Activated CD4-positive, alpha-beta T cell treated with anti-CD3 and anti-CD28 coated beads, Interleukin-2, amount 50 U/mL, for 1 hour (primary cell): ENCODE data around the gene BATF3.
A peak's percentile ranks its signal among the peaks of the same experiment; 100 is the strongest.
"Not testable (repeated sequence)": the region's sequence is repeated elsewhere in the genome, so short reads cannot be mapped to it uniquely, and the experiment has no call there.

Experiments used
- DNase-seq: peaks from one replicate; pipeline ENCODE4 v3.0.0-alpha.2; 2020

BATF3 gene

DNA sequence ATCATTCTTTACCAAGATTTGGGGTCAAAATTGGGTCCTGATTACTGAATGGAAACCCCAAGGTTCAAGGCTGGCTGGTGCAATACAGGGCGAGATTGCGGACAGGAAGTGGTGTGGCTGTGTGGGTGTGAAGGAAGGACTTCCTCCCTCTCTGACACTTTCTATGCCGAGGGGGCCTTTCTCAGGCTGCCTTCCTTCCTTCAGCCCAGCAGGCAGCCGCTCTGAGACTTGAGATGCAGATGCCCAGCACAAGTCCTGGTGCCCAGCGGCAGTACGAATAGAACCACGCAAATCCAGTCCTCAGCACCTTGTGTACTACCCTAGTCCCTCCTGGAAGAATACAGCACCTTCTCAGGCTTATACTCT, 16.3 kb downstream of the BATF3 start:
- DNase-seq, result no peak

DNA sequence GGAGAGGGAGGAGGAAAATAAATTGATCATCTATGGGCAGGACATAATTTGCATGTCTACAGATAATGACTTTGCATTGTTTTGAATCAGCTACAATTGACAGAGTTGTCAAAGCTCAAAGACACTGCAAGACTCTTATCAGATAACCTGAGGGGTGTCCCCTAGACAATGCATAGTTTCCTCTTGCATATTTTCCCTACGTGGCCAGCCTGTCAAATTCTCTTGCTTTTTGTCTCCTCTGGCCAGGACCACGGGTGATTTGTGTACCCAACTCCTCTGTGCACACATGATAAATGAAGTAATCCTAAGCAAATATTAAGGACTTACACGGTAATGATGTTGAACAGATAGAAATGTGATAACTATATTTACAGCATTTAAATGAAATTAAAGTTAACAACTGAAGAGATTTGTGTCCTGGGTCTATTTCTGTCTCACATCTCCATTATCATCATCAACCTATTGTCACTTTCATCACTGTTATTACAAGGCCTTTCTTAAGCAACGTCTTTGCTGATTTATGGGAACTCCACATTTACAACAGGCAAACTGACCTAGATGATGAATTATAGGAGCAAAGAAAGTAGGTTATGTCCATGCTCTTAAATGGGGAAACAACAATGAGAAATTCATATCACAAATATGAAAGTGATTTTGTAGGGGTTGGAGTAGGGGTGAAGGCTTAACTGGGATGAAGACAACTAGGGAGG, 18.8 kb downstream of the BATF3 start:
- no peak for DNase-seq

DNA sequence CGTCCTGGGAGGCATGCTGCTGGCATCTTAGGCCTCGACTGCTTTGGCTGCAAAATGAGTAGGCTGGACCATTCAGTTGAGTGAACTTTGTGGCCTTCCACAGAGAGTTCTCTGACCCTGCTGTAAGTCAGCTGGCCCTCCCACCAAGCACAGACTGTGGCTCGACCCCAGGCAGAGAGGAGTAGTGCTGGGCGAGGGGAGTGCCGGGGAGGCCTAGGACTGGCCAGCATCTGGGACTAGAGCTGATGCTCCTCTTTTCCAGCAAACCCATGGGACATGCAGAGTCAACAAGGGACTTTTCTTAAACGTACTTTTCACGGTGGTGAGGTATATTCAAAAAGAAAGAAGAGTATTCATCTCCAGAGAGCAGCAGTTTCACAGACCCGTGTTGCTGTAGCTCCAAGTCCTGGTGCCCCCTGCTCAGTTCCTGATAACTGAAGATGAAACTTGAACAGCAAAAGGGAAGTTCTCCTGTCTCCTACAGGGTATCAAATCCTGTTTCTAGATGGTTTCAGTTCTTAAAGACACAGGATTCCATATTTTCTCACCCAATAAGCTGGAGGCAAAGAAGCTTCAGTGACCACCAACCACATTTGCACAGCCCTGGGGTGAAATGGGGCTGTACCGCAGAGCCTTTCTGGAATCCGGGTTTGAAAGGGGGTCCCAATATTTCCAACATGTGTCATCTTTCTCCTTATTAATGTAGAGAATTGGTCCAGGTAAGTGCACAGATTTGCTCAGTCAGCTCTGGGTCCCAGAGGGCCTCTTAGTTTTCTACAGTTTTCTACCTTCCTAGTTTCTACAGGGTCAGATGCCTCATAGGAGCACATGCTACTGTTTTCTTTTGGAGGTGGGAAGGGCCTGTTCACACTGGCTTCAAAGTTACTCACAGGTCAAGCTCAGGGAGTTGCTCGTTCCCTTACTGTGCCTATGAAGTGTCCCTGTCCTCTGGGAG, 20.9 kb downstream of the BATF3 start:
- no peak for DNase-seq

DNA sequence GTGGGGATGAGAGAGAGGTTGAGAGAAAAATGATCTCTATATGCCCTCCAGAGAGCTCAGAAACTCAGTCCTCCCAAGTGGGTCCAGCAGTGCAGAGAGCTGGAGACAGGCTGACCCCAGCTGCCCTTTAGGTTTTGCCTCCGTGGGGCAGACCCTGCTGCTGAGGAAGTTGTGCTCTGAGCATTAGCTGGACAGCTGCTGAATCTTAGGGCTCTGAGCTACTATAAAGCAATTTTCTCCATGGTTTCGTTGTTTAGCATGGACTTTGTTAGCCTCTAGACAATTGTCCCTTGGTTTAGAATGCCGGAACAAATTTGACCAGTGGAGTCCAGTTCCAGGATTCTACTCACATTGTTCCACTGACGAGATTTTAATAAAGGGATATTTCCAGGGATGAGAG, 22.1 kb downstream of the BATF3 start:
- DNase-seq, result no peak

DNA sequence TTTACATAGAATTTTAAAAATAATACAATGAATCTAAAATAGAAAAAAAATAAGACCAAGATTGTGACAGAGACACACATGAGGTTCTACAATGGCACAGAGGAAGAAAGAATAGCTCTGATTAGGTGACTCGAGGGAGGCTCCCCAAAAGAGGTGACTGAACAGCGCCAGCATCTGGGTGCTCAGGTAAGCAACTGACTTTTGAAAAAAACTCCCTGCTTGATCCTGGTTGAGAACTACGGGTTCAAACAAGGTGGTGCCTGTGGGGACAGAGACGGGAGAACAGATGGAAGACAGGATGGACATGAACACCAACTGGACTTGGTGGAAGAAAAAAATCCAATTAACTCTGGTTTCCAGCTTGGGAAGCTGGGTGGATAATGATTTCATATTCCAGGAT, 22.5 kb downstream of the BATF3 start:
- DNase-seq, result no peak

DNA sequence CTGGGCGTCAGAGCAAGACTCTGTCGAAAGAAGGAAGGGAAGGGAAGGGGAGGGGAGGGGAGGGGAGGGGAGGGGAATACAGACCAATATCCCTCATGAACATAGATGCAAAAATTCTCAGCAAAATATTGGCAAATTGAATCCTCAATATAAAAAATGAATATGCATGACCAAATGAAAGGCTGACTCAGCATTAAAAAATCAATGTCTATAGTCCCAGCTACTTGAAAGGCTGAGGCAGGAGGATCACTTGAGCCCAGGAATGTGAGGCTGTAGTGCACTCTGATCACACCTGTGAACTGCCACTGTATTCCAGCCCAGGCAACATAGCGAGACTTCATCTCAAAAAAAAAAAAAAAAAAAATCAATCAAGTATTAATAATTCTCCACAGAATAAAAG, 24.0 kb downstream of the BATF3 start:
- DNase-seq, result no peak

DNA sequence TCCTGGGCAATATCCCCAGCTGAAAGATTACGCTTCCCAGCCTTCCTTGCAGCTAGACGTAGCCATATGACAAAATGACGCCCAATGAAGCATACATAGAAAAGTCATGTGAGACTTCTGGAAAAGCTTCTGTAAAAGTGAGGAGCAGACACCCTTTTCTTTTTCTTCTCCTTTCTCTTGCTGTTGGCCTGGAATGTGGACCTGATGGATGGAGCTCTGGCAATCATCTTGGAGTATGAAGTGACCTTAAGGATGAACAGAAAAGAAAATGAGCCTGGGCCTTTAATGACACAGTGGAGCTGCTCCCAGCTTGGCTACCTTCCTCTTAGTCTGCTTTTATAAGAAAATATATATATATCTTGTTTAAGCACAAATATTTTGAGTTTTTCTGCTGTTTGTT, 24.8 kb downstream of the BATF3 start:
- no peak for DNase-seq

DNA sequence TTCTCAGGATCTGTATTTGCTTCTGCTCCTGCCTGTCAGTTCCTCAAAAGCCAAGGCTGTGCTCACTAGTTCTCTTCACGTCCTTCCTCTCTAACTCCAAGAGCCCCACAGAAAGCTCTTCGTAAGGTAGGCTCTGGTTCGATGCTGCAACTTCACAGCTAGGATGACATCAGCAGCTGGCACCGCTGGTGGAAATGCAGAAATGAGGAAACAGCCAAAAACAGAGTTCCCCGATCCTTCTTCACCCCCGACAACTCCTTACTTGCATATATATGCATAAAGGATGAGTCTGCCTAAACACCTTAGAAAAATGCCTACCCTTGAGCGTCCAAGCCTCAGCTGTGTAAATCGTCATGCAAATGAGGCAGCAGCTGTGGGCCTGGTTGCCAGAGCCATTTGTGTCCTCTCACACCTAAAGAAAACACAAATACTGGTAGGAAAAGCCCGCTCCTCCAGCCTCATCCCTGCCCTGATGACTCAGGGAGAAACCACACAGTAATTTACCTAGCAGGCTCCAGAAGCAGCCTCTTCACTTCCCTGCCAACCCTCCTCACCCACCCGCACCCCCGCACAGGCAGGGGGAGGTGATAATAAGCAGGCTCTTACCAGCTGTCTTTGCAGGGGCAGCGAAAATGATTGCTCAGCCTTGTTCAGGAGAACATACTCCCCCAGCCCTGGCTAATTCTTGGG, 28.2 kb downstream of the BATF3 start:
- DNase-seq, result no peak

DNA sequence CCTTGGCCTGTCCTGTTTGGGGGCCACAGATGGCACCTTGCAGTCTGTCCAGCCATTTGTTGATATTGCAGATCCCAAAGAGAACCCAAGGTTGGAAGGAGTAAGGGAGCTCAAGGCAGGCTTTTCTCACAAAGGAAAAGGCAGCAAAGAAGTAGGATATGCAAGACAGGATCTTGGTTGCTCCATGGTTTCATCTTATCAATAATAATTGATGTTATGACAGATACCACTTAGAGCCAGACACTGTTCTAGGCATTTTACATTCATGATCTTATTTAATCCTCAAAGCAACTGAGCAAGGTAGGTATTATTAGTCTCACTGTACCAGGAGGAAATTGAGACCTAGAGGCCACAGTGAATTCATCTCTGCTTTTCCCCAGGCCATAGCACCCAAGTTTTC, 28.8 kb downstream of the BATF3 start:
- DNase-seq, result no peak

DNA sequence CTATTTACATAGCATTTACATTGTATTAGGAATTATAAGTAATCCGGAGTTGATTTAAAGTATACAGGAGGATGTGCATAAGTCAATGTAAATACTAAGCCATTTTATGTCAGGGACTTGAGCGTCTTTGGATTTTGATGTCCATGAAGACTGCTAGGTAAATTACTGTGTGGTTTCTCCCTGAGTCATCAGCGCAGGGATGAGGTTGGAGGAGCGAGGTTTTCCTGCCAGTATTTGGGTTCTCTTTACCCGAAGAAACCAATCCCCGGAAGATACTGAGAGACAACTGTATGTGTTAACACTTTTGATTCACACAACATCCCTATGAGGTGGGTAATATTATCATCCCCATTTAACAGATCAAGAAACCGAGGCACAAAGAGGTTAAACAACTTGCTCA, 29.3 kb downstream of the BATF3 start:
- DNase-seq, result no peak

DNA sequence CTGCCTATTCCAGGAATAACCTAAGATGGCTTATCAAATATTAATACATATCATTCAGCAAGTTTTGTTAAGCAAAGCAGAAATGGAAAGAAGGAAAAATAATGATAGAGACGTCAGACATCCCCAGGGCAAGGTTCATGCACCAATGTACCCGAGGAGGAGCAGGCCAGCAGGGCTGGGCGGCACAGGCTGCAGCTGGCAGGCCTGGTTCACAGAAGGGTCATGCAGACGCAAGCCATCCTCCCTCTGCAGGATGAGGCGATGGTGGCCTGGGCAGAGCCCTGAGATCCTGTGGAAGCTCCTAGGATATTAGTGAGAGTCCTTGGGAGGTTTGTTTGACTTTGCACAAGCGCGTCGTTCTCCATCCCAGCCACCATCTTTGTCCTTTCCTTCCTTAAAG, 30.0 kb downstream of the BATF3 start:
- no peak for DNase-seq

DNA sequence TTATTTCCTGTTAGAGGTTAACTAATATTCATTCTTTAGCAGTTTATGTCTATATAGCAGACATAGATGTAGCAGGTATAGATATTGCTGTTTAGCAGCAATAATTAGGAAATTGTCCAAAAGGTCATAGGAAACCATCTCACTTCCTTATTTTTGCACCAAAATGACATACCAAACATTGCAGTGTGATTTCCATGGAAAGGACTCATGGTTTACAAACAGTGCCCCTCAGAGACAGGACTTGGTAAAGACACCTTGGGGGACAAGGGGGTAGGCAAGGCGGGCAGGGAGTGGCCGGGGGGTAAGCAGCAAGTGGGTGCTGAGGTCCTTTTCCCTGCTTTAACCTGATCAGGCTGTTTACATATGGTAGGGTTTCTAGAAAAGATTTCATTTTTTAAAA, 30.5 kb downstream of the BATF3 start:
- no peak for DNase-seq

DNA sequence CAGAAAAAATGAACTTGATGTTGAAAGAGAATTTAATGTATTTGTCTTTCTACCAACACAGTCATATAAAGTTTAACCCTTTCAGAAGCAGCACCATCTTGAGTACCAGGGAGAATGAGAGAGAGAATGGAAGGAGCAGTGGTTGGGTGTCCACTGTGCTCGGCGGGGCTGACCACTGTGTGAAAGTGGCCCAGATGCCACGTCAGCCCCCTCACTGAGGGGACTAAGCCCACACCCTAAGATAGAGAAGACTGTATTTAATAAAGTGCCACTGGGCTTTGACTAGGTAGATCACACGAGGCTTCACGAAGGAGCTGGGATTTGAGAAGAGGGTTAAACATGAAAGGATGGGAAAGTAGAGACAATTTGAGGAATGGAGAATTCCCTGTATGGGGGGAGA, 31.2 kb downstream of the BATF3 start:
- no peak for DNase-seq

DNA sequence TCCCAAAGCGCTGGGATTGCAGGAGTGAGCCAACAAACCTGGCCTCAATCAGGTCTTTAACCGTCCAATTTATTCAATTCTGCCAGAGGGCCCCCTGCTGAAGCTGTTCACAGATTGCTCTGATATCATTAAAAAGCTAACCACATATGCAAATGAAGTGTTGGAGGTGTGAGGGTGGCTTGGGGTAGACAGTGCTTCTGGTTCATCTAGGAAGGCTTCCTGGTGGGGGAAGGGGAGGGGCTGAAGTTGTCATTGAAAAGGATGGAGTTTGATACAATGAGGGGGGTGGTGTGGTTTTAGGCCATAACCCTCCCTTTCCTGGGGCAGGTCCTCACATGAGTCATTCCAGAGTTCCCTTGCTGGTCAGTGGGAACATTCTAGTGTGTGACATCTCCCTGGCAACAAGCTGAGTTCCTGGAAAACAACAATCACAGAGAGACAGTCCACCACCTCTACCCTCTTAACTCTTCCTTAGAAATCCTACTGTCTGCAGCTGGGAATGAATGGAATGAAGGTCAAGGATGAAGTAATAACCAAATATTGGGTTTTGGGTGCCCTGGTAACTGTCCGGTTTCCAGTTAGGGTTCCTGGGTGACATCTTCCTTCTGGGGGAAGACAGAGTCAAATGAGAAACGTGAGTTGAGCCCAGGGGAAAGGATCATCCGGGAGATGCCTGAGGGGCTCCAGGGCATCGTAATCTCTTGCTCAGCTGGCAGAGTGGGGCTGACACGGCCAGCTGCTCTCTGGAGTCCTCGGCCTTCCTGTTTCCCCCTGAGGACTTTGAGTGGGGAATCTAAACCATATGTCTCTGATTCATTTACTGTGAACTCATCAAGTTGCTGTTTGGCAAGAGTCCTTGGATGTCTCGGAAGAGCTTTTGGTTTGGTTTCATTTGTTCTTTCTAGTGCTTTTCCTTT, 32.2 kb downstream of the BATF3 start:
- no peak for DNase-seq

DNA sequence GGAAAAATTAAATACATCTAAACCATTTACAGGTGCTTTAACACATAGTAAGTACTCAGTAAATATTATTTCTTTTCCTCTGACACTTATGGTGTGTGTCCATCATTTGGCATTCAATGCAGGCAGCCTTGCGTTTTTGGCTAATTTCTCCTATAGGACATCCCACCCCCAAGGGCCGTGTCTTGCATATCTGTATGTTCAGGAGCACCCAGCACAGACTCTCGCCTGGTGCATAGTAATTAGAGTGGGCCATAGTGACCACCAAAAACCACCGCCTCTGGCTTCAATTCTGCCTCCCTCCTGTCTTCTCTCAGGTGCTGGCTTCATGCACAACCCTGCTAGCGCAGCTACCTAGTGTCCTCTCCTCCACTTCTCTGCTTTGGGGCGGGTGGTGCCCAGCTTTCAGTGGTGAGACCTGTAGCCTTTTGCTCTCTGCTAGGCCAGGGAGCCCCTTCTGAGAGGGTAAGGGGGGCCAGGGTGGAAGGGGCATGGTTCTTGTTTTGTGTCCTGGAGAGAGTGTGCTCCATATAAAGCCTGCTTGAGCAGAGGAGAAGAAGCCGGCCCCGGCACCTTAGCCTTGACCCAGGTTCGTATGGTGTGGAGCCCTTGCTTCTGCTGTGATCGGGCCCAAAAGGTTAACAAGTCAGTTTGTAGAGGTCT, 33.4 kb downstream of the BATF3 start:
- DNase-seq, result no peak

DNA sequence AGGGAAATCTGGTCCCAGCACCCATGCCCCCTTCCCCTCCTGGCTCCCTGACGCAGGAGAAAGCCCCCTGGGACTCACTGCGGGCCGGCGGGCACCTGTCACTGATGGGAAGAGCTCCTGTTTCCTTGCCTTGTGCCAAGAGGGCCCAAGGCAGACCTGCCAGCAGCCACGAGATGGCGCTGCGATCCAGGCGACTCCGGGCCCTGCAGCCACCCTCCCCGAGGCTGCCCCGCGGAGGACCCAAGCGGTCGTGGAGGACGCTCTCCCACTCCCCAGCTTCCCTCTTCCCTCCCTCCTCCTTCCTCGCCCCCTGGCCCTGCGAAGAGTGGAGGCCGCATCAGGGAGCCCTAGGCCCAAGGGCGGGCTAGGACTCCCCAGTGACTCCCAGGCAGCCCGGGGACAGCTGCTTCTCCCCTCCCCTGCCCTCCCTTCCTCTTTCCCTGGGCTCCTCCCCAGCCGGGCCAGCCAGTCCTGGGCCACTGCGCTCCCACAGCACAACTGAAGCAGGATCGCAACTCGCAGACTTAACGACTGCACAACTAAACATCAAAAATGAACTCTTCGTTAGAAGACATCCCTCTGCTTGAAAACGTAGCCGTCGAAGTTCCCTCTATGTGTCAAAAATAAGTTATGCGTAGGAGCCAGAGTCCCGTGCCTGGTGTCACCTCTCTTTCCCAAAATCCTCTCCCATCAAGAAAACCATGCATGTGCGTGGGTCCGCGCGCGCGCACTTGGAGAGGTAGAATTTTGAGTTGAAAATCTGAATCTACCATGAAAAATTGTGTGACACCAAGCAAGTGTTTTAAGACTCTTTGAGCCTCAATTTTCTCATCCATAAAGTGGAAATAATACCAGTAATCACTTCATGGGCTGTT, 34.2 kb downstream of the BATF3 start:
- peak; percentile 77 for DNase-seq

DNA sequence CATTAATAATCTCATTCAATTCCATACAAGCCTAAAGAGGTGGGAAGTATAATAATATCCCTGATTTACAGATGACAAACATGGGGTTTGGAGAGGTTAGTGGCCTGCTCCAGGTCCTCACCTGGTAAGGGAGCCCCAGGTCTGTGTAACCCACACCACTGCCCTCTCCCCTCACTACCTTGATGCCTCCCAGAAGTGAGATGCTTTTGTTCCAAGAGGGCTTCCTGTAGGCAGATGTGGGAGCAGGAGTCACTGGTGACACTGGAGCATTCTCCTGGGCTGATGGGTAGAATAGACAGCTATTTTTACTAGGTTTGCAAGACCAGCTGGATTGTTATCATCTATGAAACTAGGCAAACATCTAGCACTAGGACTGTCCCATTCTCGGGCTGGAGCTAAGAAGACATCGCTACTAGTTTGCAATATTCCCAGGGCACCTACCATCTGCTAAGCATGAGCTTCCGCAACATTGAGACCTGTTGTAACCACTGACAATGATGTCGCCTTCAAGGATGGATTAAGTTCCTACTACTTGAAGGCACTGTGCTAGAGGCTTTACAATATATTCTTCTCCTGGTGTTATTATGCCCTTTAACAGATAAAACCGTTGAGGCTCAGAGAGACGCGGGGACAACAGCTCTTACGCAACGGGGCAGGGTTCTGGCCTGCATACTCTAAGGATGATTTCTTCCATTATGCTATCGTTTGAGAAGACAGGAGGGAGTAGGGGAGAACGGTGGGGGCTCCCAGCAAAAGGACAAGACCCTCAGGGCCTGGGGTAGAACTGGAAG, 35.0 kb downstream of the BATF3 start:
- no peak for DNase-seq

DNA sequence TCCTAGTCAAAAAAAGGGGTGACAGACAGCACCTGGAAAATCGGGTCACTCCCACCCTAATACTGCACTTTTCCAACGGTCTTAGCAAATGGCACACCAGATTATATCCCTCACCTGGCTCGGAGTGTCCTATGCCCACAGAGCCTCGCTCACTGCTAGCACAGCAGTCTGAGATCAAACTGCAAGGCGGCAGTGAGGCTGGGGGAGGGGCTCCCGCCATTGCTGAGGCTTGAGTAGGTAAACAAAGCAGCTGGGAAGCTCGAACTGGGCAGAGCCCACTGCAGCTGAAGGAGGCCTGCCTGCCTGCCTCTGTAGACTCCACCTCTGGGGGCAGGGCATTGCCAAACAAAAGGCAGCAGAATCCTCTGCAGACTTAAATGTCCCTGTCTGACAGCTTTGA, 41.4 kb downstream of the BATF3 start:
- DNase-seq, result not testable (repeated sequence)

DNA sequence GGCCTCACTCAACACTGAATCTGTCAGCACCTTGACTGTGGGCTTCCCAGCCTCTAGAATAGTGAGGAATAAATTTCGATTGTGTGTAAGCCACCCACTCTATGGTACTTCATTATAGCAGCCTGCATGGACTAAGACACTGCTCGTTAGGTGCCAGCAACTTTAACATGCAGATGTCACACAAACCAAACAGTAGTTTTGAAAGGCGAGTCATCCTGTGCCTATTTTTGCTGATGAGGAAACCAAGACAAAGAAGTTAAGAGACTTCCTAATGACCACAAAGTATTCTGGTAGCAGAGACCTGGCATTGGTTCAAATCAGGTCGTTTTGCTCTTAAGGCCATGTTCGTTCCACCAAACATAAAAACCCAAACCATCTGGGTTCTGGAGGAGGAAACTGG, 42.9 kb downstream of the BATF3 start:
- no peak for DNase-seq
